ENCODE results near the gene OR8A1.
"Not testable (repeated sequence)": the region's sequence is repeated elsewhere in the genome, so short reads cannot be mapped to it uniquely, and the experiment has no call there.

The OR8A1 gene

GRCh38 chr11:124591430-124591829, 21.6 kb downstream of the OR8A1 start:
- H3K27ac ChIP-seq, result no peak overlapping the region
- TF ChIP-seq CTCF (conservative IDR thresholded peaks at IDR 0.05) (no peak), ZFX (IDR thresholded peaks at IDR 0.05) (no peak)

GRCh38 chr11:124592627-124593026, 22.8 kb downstream of the OR8A1 start:
- H3K27ac ChIP-seq, result no peak overlapping the region
- TF ChIP-seq ZFX (IDR thresholded peaks at IDR 0.05), result no peak
- no peak for TF ChIP-seq CTCF (conservative IDR thresholded peaks at IDR 0.05)

- no peak for TF ChIP-seq CTCF (conservative IDR thresholded peaks at IDR 0.05)
- H3K27ac ChIP-seq, result no peak overlapping the region
These were observed 25.5 kb downstream of the OR8A1 start for GRCh38 chr11:124595302-124595701.

- H3K27ac ChIP-seq, result no peak overlapping the region
- TF ChIP-seq CTCF (conservative IDR thresholded peaks at IDR 0.05), result no peak
- no peak for TF ChIP-seq ZFX (IDR thresholded peaks at IDR 0.05)
These were observed 27.8 kb downstream of the OR8A1 start for GRCh38 chr11:124597626-124598025.

GRCh38 chr11:124600621-124601320, 31.0 kb downstream of the OR8A1 start:
- H3K27ac ChIP-seq, result no peak overlapping the region
- TF ChIP-seq ZFX (IDR thresholded peaks at IDR 0.05) (no peak), CTCF (conservative IDR thresholded peaks at IDR 0.05) (no peak)

- TF ChIP-seq ZFX (IDR thresholded peaks at IDR 0.05) (no peak), CTCF (conservative IDR thresholded peaks at IDR 0.05) (no peak)
- H3K27ac ChIP-seq, result no peak overlapping the region
These were observed 32.4 kb downstream of the OR8A1 start for GRCh38 chr11:124602193-124602592.

- H3K27ac ChIP-seq, result not testable (repeated sequence)
These were observed 32.9 kb downstream of the OR8A1 start for GRCh38 chr11:124602723-124603122.

- TF ChIP-seq ZFX (IDR thresholded peaks at IDR 0.05), result no peak
- TF ChIP-seq CTCF (conservative IDR thresholded peaks at IDR 0.05), result no peak
- H3K27ac ChIP-seq, result no peak overlapping the region
These were observed 35.9 kb downstream of the OR8A1 start for GRCh38 chr11:124605719-124606118.
